ENCODE results near the gene PPARD.

DNA sequence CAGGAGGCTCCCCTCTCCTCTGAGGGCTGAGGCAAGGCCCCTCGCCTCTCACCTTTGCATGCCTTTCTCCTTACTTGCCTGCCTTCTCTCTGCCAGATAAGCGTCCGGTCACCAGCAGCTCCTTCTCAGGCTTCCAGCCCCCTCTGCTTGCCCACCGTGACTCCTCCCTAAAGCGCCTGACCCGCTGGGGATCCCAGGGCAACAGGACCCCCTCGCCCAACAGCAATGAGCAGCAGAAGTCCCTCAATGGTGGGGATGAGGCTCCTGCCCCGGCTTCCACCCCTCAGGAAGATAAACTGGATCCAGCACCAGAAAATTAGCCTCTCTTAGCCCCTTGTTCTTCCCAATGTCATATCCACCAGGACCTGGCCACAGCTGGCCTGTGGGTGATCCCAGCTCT, 21.3 kb upstream of the PPARD start:
- TF ChIP-seq, protein P1, sequence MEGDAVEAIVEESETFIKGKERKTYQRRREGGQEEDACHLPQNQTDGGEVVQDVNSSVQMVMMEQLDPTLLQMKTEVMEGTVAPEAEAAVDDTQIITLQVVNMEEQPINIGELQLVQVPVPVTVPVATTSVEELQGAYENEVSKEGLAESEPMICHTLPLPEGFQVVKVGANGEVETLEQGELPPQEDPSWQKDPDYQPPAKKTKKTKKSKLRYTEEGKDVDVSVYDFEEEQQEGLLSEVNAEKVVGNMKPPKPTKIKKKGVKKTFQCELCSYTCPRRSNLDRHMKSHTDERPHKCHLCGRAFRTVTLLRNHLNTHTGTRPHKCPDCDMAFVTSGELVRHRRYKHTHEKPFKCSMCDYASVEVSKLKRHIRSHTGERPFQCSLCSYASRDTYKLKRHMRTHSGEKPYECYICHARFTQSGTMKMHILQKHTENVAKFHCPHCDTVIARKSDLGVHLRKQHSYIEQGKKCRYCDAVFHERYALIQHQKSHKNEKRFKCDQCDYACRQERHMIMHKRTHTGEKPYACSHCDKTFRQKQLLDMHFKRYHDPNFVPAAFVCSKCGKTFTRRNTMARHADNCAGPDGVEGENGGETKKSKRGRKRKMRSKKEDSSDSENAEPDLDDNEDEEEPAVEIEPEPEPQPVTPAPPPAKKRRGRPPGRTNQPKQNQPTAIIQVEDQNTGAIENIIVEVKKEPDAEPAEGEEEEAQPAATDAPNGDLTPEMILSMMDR (IDR thresholded peaks at IDR 0.05) = no peak
- TF ChIP-seq POLR2AphosphoS5 (IDR thresholded peaks at IDR 0.05) = no peak
